Endothelial cell of umbilical vein (primary cell): Measurements from ENCODE around the gene SIRT2. TPM values are rescaled to one million over a fixed set of nuclear protein-coding genes. Genes with fewer than 3 reads are reported as not detected.

ENCODE experiments used
- BruUV-seq: library from RNA; stranded (reverse); fragments of 400-500 nt; replicated peaks from 2 replicates; lab custom pipeline; 2021; lab: Mats Ljungman, UMichigan
- CTCF ChIA-PET: fragments of 300-600, 350-600 bp; sonication (Branson Sonifier 250); formaldehyde crosslinking; loops from one replicate; lab custom pipeline; 2021; ENCODE audit warnings: antibody characterized with exemption, inconsistent platforms; lab: Charles Lee
- POLR2A ChIA-PET: fragments of 300-600, 350-600 bp; sonication (Branson Sonifier 250); formaldehyde crosslinking; loops from one replicate; lab custom pipeline; 2021; ENCODE audit warnings: antibody characterized with exemption, inconsistent platforms; lab: Charles Lee
- DNase-seq: peaks from one replicate; pipeline ENCODE4 v3.0.0-alpha.2; 2011; ENCODE audit warnings: low read depth, low spot score
- FAIRE-seq: peaks from 2 replicates; lab custom pipeline; 2011; peaks lifted over from hg19 to GRCh38; lab: Jason Lieb, UNC
- H2AFZ ChIP-seq: 2 replicates; pipeline ENCODE4 v1.6.0; 2012; ENCODE audit warnings: low read depth, low read length, control low read depth, inconsistent platforms
- H3K27ac ChIP-seq: 2 replicates; pipeline ENCODE4 v1.5.1; 2011; ENCODE audit warnings: low read depth, mild to moderate bottlenecking, control low read depth, low read length, moderate library complexity; ENCODE audit not compliant: insufficient read depth
- H3K27me3 ChIP-seq, 2 experiments: 2 replicates each; pipeline versions ENCODE4 v1.6.0 to v1.6.1; 2011; ENCODE audit warnings: low read length in 2 of 2, mixed read lengths in 1 of 2; ENCODE audit not compliant: control insufficient read depth in 2 of 2, insufficient read depth in 2 of 2
- H3K36me3 ChIP-seq, 2 experiments: 2 replicates in 1 of 2; 3 replicates in 1 of 2; pipeline ENCODE4 v1.5.1; 2011; ENCODE audit warnings: low read length in 2 of 2, mild to moderate bottlenecking in 1 of 2, moderate library complexity in 1 of 2; ENCODE audit not compliant: control insufficient read depth in 2 of 2, insufficient read depth in 2 of 2; ENCODE audit errors: extremely low read depth in 1 of 2
- H3K4me1 ChIP-seq: 3 replicates; pipeline ENCODE4 v1.5.1; 2011; ENCODE audit warnings: mild to moderate bottlenecking, low read length; ENCODE audit not compliant: control insufficient read depth, insufficient read depth; ENCODE audit errors: extremely low read depth
- H3K4me2 ChIP-seq: 2 replicates; pipeline ENCODE4 v1.6.1; 2011; ENCODE audit warnings: low read length, control low read depth, mixed read lengths; ENCODE audit not compliant: insufficient read depth
- H3K4me3 ChIP-seq, 3 experiments: fragments of 200-600 bp in 1 of 3; sonication (generic), shearing (Covaris generic) in 1 of 3; replicated peaks in 1 of 3; 2 replicates each; pipeline ENCODE4 v1.5.1; 2011 to 2016; ENCODE audit warnings: control low read depth in 3 of 3, low read length in 3 of 3, mild to moderate bottlenecking in 2 of 3, inconsistent platforms in 1 of 3, low read depth in 1 of 3, moderate library complexity in 1 of 3; ENCODE audit not compliant: insufficient read depth in 1 of 3
- H3K79me2 ChIP-seq: 2 replicates; pipeline ENCODE4 v1.6.0; 2012; ENCODE audit warnings: low read length, inconsistent platforms; ENCODE audit not compliant: control insufficient read depth, insufficient read depth
- H3K9ac ChIP-seq: replicated peaks from 2 replicates; pipeline ENCODE3; 2011; ENCODE audit warnings: low read length, control low read depth; ENCODE audit not compliant: insufficient read depth; ENCODE audit errors: extremely low read depth
- H3K9me1 ChIP-seq: replicated peaks from 3 replicates; pipeline ENCODE4 v1.6.0; 2011; ENCODE audit warnings: mild to moderate bottlenecking, low read length; ENCODE audit not compliant: control insufficient read depth, insufficient read depth; ENCODE audit errors: extremely low read depth
- H3K9me3 ChIP-seq: replicated peaks from 2 replicates; pipeline ENCODE4 v1.5.1; 2012; ENCODE audit warnings: low read length, inconsistent platforms; ENCODE audit not compliant: control insufficient read depth, insufficient read depth
- H4K20me1 ChIP-seq: replicated peaks from 2 replicates; pipeline ENCODE3; 2011; ENCODE audit warnings: mild to moderate bottlenecking, low read length; ENCODE audit not compliant: control insufficient read depth, insufficient read depth; ENCODE audit errors: extremely low read depth
- FOS ChIP-seq: IDR thresholded peaks from 2 replicates; pipeline ENCODE4 v1.6.1; 2011; ENCODE audit warnings: mild to moderate bottlenecking, low read length, moderate library complexity, borderline replicate concordance; ENCODE audit not compliant: insufficient read depth
- MYC ChIP-seq: IDR thresholded peaks from one replicate; pipeline ENCODE4 v1.6.1; 2011; ENCODE audit warnings: mild to moderate bottlenecking, low read depth, low read length
- dilution Hi-C: fragments of 300-500 bp; cut with MboI; formaldehyde crosslinking; loops from one replicate; pipeline ENCODE4 v1.15.0; 2019; ENCODE audit warnings: low sequenced_read_pairs; ENCODE audit not compliant: extremely low pct_ligation_motif_present
- intact Hi-C: fragments of 100-400 bp; cut with micrococcal nuclease; formaldehyde crosslinking; loops from one replicate; pipeline ENCODE4 v1.10.0; 2022
- polyA plus RNA-seq, 4 experiments: library from polyadenylated mRNA; depleted of rRNA in 3 of 4; stranded (reverse) in 3 of 4; unstranded in 1 of 4; fragments of >200 nt; gene quantifications; 2 replicates each; pipeline versions ENCODE4 v1.2.1 to v1.2.3, GENCODE V29; 2011 to 2012; ENCODE audit warnings: missing spikeins in 1 of 4
- total RNA-seq: library from RNA; stranded (reverse); gene quantifications from 2 replicates; pipeline ENCODE4 v1.2.3, GENCODE V29; 2021
- TF ChIP-seq, protein P1 (sequence below), 2 donors: IDR thresholded peaks; 1 replicate in 1 of 2; 2 replicates in 1 of 2; pipeline ENCODE4 v1.5.1; 2011; ENCODE audit warnings: low read length in 2 of 2, mild to moderate bottlenecking in 2 of 2, moderate library complexity in 2 of 2, control low read depth in 1 of 2, inconsistent platforms in 1 of 2, low read depth in 1 of 2; ENCODE audit not compliant: insufficient read depth in 1 of 2; ENCODE audit errors: extremely low read depth in 1 of 2

SIRT2 gene
- total and polyA plus RNA-seq, 2 donors (not counting 3 experiments of a cell fraction or from before 2014, with no cell fraction given), result 47.6 to 72.5 TPM

DNA sequence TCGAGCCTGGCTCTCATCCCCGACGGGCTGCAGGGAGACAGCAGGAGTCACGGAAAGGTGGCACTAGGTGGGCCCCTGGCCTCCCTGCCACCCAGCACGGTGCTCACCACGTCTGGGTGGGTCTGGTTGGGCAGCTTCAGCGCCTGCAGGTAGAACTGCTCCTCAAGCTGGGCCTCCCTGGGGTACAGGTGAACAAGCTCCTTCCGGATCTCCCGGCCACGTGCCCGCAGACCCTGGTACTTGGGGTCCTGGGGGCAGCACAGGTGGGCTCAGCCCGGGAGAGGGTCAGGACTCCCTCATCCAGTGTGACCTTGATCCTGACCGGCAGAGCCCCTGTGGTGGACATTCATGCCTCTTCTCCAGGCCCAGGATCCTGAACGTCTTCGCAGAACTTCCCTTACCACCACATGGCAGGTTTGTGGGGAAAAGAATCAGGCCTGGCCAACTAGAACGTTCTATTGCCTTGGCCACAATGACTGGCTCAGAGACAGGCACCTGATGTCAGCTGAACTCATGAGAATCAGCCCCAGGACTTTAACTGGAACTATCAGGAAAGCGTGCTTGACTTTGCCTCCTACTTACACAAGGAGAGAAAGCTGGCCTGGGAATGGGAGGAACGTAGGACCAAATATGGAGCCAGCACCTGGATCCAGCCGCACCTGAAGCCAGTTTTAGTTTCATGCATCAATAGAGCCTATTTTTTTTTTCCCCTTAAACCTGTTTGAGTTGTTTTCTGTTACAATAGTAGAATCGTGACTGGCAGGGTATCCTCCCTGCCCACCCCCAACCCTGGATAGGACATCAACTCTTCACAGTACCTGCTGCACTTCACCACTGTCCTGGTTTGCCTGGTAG lies 22.2 kb upstream of the SIRT2 start:
- DNase-seq (no peak), FAIRE-seq (no peak)
- ChIA-PET POLR2A (no interaction called here), CTCF (no interaction called here)
- dilution Hi-C loops (no loop called here), intact Hi-C loops (no loop called here)
- H3K9me3 ChIP-seq, result no peaks in the 10 kb centered on the region
- no TSS peak for BruUV-seq
- H3K36me3 ChIP-seq, result peaks cover 4 to 10% of the 10 kb centered on the region in 2 experiments
- H3K4me2 ChIP-seq, result no peak overlapping the region
- no peaks in the 10 kb centered on the region for H3K9me1 ChIP-seq
- no peaks in the 10 kb centered on the region for H3K4me1 ChIP-seq
- no peak overlapping the region for H3K4me3 ChIP-seq
- TF ChIP-seq FOS, result no peak
- TF ChIP-seq, protein P1, sequence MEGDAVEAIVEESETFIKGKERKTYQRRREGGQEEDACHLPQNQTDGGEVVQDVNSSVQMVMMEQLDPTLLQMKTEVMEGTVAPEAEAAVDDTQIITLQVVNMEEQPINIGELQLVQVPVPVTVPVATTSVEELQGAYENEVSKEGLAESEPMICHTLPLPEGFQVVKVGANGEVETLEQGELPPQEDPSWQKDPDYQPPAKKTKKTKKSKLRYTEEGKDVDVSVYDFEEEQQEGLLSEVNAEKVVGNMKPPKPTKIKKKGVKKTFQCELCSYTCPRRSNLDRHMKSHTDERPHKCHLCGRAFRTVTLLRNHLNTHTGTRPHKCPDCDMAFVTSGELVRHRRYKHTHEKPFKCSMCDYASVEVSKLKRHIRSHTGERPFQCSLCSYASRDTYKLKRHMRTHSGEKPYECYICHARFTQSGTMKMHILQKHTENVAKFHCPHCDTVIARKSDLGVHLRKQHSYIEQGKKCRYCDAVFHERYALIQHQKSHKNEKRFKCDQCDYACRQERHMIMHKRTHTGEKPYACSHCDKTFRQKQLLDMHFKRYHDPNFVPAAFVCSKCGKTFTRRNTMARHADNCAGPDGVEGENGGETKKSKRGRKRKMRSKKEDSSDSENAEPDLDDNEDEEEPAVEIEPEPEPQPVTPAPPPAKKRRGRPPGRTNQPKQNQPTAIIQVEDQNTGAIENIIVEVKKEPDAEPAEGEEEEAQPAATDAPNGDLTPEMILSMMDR (IDR thresholded peaks at IDR 0.05; ENCODE audit: extremely low read depth in 1 of 2, insufficient read depth in 1 of 2, low read depth in 1 of 2, low read length in 2 of 2), result no peak
- TF ChIP-seq MYC, result no peak
- H3K27ac ChIP-seq, result no peak overlapping the region
- H3K9ac ChIP-seq, result no peak overlapping the region
- H3K27me3 ChIP-seq, result no peaks in the 10 kb centered on the region
- no peak overlapping the region for H2AFZ ChIP-seq
- H4K20me1 ChIP-seq, result no peaks in the 10 kb centered on the region
- no peaks in the 10 kb centered on the region for H3K79me2 ChIP-seq
